ENCODE data around the gene ZNF263. TPM values are rescaled to one million over a fixed set of nuclear protein-coding genes. Genes with fewer than 3 reads are reported as not detected.
A peak's percentile ranks its signal among the peaks of the same experiment; 100 is the strongest.

Gene ZNF263
- total RNA-seq (2014; rRNA removed; shearing (Covaris generic)): 24.4 and 28.8 TPM in 2 replicates

DNA sequence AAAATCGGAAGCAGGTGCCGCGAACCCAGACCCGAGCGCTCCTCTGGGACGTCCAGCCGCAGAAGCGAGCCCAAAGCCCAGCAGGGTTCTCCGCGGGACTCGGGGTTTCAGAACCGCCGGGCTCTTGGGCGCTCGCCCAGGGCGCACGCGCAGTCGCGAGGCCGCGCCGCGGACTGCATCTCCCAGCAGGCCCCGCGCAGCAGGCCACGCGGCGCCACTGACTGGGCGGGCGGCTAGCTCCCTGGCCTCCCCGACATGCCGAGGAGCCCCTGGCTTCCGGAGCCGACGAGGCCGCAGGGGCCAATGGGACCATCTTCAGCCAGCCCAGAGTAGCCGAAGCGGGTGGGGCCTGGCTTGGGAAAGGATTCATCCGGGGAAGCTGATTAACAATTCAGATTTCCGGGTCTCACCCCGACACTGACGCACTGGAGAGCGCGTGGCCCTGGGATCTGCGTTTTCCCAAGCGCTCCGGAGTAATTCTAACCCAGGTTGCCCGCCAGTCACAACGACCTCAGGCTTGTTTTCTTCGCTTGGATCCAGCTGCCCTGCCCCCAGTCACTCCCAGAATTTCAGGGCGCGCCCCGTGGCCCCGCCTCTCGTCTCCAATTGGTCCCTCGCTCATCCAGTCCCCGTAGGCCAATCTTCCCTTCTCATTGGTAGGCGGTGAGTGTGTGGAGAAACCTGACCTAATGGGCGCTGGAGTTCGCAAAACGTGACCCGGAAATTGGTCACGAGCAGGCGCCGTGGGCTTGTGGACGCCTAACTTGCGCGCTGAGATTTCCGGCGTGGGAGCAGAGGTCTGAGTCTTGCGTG is at the start of gene ZNF263:
Gene ZNF263 (plus strand): TSS at position 762 of the 813 bp plus-strand sequence. CDS start 328 bp downstream, outside the sequence.
- DNase-seq (ENCODE audit: low spot score): peak; percentile 98

DNA sequence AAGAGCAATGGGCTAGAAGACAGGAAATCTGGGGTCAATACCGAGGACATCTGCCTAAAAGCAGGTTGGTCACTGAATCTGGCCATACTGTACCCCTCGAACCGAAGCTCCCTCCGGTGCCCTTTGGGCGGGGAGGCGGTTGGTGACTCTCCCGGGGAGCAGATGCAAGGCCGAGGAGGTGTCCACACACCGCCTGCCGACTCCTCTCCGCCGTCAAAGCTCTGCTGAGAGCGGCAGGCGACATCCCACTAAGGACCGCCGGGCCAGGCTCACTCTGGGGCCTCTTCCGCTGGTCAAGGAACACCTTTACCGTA is 48.8 kb upstream of the ZNF263 start:
- DNase-seq (ENCODE audit: low spot score): no peak

DNA sequence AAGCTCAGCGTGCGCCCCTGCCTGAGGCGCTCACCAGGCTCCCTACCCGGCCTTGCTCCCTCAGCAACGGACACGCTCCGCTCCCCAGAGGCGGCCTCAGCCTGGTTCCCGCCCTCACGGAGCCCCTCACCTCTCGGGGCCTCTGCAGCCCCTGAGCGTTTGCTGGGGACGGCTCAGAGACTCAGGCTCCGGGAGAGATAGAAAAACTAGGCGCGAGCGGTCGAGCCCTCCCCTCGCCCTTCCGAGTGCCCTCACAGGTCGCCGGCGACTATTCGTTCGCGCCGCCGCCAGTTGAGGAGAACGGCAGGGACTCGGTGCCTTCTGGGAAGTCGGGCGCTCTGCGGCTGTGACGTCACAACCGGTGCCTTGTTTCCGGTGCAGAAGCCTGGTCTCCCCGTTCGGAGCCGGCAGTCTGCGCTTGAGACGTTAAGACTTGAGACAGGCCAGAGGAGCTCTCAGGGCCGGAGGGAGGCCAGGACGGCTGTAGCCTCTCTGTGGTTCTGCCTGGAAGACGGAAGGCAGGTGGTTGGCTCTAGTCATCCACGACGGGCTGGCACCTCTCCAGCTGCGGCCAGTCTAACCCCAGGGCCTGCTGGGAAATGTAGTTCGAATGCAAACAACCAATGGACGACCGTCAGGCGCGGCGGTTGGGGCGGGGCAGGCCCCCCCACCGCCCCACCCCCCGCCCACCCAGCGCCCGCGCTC is 48.3 kb upstream of the ZNF263 start, which contains the start of gene ZNF200:
Gene ZNF200 (minus strand): TSS at position 302 of the 705 bp plus-strand sequence. CDS start 1,403 bp downstream, outside the sequence.
- peak; percentile 95 for DNase-seq (ENCODE audit: low spot score)

GRCh38 chr16:3235856-3236669 is 47.2 kb upstream of the ZNF263 start:
- DNase-seq (ENCODE audit: low spot score): no peak

DNA sequence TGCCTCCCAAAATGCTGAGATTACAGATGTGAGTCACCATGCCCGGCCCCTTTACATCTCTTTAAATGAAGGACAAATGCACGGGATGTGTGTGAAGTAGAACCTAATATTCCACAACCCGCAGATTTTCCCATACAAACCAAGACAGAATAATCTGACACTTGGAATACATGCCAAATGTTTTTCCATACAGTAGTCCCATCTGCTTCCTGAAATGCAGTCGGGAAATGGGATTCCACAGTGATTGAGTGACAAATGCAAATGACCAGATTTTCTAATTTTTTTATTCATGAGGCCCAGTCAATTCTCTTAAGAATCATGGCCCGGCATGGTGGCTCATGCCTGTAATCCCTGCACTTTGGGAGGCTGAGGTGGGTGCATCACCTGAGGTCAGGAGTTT is 41.5 kb upstream of the ZNF263 start:
- DNase-seq (ENCODE audit: low spot score): no peak

GRCh38 chr16:3242709-3243108 is 40.6 kb upstream of the ZNF263 start:
- no peak for DNase-seq (ENCODE audit: low spot score)

DNA sequence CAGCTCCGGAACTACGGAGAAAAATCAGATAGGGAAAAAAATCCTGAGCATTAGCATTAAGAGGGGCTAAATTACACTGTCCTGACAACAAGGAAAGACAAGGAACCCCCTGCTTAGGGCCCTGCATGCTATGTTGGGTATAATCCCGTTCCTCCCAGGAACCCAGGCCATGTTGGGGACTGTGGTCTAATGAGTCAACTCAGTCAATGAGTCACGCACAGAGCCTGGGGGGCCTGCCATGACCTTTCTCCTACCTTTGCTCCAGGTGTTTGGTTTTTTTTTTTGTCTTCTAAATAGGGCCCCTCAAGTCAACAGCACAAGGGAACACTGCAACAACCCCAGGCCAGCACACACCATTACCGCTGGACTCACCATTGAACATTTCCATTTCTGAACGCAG is 39.4 kb upstream of the ZNF263 start:
- no peak for DNase-seq (ENCODE audit: low spot score)

DNA sequence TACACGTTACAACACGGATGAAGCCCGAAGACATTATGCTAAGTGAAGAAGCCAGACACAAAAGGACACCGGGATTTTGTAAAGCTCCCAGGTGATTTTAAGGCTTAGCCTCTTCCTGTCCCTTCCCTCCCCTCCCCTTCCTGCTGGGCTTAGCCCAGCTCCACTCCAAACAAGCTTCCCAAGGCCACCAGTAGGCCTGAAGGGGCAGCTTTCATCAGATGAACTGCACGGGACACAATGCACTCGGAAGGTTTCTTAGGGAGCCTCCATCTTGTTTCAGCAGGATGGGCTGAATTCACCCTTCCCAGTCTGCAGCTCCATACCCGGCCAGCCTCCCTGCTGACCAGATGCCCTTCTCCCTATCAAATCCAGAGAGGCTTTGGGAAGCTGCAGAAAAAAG is 37.3 kb upstream of the ZNF263 start:
- no peak for DNase-seq (ENCODE audit: low spot score)

DNA sequence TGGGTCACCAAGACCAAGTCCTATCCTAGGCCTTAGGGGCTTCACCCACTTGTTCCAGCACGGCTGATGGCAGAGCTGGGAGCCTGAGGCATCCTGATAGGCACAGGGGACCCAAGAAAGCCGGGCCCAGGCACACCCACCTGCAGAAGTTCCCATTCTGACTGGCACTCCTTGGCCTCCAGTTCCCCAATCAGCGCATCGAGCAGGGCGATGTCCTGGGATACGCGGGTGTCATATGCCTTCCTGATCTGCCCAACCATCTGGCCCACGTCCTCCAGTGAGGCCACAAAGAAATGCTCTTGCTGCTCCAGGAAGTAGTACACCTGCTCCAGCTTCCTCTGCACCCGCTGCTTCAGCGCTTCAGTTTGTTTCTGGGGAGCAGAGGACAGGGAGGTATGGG is 36.4 kb upstream of the ZNF263 start:
- no peak for DNase-seq (ENCODE audit: low spot score)

DNA sequence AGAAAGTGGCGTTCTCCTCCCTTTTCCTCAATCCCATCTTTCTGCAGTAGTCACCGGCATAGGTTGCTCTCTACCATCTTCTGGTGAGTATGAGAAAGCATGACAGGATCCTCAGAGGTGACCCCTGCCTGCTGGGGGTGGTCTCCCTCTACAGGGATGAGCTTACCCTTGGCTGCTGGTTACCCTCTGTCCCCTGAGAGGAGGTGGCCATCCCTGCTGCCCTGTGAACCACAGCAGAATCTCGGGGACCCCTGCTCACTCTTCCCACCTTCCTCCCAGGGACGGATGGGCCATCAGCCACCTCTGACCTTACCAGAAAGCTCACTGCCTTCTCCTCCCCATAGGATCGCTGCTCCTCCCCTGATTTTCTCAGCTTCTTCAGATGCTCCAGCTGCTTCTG is 34.7 kb upstream of the ZNF263 start:
- no peak for DNase-seq (ENCODE audit: low spot score)

DNA sequence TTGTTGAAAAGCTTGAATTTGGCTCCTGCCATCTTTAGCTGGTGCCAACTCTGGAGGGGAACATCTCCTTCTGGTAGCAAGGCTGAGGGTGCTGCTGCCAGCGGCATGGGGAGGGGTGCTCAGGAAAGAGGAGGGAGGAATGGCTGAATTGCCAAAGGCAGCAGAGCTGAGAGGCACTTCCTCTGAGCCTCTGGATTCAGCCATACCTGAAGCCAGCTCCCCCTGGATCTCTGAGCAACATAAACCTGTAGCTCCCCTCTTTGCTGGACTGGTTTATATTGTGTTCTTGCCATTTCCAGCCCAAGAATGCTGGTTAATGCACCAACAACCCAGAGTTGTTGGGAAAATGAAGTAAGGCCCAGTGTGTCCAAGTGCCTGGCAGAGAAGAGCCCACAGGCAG is 34.3 kb upstream of the ZNF263 start:
- no peak for DNase-seq (ENCODE audit: low spot score)

DNA sequence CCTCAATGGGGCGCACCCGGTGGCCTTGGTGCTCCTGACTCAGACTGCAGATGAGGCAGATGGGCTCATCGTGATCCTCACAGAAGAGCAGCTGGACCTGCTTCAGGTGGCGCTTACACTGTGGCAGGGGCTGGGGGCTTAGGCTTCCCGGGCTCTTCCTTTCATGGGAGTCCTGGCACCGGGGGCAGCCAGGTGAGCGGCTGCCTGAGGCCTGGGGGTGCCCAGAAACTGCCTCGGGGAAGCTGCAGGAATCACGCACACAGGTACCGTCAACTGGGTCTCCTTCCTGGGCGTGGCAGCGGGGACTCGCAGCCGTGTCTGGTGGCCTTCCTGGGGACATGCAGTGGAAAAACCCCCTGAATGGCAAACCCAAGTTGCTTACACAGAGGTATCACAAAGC is 33.8 kb upstream of the ZNF263 start:
- DNase-seq (ENCODE audit: low spot score): no peak

GRCh38 chr16:3252967-3253366 is 30.3 kb upstream of the ZNF263 start:
- DNase-seq (ENCODE audit: low spot score): no peak

- DNase-seq (ENCODE audit: low spot score): no peak
Observed at GRCh38 chr16:3254309-3254708, 29.0 kb upstream of the ZNF263 start.

- DNase-seq (ENCODE audit: low spot score): peak; percentile 19
Observed at GRCh38 chr16:3256146-3256865, 27.0 kb upstream of the ZNF263 start, which contains the start of gene MEFV. Gene MEFV, minus strand, starts transcription at chr16:3256633. Its CDS starts 46 bp downstream, at chr16:3256587.

GRCh38 chr16:3256866-3257465 is 26.3 kb upstream of the ZNF263 start:
- DNase-seq (ENCODE audit: low spot score): peak; percentile 15

DNA sequence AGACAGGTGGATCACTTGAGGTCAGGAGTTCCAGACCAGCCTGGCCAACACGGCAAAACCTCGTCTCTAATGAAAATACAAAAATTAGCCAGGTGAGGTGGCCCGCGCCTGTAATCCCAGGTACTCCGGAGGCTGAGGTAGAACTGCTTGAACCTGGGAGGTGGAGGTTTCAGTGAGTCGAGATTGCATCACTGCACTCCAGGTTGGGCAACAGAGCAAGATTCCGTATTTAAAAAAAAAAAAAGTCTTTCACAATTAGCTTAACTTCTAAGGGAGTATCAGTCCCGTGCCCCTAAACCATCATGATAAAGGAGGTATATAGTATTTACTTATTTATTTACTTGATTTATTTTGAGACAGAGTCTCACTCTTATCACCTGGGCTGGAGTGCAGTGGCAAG is 23.5 kb upstream of the ZNF263 start:
- DNase-seq (ENCODE audit: low spot score): no peak

DNA sequence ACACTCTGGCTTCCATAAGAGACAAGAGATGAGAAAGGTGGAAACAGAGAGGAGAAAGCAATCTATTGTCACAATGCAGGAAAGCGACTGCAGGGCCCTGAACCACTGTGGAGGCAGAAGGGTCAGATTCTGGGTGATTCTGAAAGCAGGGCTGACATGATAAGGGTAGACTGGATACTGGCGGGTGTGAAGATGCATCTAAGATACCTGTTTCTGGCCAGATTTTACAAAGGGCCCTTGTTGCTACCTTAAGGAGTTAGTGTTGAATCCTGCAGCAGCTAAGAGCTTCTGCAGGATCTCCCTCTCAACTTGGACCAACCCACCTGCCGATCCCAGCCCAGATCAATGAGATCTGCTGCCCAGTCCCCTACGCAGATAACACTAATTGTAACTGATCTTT is 20.8 kb upstream of the ZNF263 start:
- DNase-seq (ENCODE audit: low spot score): no peak

GRCh38 chr16:3264137-3265036 is 18.9 kb upstream of the ZNF263 start:
- peak; percentile 97 for DNase-seq (ENCODE audit: low spot score)
